Activated CD4-positive, CD25-positive, alpha-beta regulatory T cell (primary cell): ENCODE measurements around the gene CSNK2A1.
A peak's percentile ranks its signal among the peaks of the same experiment; 100 is the strongest.

Experiments
- DNase-seq, 4 experiments: peaks; one replicate each; lab custom pipeline; 2025; lab: John Stamatoyannopoulos, UW

Gene CSNK2A1

DNA sequence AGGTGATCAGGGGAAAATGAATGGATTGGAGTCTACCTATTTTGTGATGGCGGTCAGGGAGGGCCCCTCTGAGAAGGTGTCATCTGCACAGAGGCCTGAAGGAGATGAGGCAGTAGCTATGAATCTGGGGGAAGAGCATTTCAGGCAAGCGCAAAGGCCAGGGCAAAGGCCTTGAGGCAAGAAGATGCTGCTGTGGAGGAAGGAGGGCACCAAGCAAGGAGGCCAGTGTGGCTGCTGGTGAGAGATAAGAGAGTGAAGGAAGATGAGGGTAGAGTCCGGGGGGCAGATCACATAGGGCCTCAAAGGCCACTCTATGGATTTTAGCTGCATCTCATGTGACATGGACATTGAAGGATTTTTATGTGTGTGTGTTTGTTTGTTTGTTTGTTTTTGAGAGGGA lies 20.6 kb upstream of the CSNK2A1 start:
- no peak for DNase-seq

DNA sequence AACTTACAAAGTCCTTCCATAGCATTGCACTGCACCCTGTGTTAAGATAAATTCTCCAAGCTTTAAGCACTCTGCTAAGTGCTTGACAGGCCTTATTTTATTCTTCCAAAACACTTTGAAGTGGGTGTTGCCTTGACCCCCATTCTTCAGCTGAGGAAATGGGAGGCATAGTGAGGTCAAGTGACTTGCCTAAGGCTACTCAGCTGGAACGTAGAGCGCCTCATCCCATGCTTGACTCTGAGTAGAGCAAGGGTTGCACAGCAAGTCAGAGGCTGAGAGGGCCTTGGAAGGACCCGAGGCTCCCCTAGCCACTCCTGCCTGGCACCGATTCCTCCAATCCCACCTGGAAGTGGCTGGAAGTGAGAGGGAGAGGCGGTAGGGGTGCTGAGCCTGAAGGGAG lies 19.6 kb upstream of the CSNK2A1 start:
- no peak for DNase-seq

DNA sequence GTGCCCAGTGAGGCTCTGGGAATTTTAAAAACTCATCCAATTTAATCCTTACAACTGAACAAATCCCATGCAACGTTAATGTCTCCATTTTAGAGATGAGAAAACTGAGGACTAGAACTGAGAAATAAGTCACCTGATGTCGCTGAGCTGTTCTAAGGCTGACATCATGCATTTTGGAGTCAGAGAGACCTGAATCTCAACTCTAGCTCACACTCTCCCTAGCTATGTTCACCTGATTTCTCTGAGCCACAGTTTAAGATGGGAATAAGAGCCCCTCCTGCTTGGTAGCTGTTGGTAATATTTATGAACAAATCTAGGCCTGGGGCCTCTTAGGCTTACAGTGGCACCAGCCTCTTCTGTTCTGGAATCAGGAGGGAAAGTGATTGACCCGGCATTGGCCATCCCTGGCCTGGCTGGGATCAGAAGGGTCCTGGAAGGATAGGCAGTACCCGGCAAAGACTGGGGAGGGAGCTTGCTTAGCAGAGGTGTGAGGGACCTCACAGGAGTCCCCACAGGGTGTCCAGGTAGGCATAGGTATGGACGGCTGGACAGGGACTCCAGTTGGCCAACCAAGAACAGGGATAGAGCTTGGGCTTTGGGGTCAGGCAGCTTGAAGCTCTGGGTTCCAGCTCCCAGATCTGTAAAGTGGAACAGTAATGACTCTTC lies 18.8 kb upstream of the CSNK2A1 start:
- DNase-seq: no peak

DNA sequence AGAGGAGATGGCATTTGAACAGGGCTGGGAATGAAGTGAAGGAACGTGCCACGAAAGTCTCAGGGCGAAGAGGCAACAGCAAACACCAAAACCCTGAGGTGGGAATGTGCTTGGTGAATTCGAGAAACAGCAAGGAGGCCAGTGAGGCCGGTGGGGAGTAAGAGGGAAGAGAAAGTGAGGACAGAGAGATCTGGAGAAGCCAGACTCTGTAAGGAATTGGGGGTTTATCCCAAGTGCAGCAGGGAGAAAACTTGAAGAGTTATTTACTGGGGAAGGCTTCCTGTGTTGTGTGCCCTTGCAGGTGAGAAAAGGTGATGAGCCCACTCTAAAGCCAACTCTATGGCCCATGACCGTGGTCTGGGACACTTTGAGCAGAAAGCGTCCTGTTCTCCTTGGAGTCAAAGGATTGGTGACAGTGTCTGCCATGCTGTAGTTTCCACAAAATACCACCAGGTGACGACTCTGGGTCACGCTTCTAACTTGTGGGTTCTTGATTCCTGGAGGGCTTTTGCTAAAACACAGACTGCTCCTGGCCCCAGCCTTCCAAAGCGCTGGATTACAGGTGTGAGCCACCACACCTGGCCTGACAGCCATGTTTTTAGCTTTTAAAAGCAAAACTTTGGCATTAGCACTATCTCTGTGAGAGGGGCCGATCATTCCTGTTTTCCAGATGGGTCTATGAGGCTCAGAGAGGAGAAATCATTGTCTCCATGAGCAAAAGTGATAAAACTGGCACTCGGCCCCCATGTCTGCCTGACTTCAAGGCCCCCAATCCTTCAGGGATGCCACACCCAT lies 18.0 kb upstream of the CSNK2A1 start:
- peak in 3 of 4 experiments; percentile 5 to 12 (median 5) for DNase-seq

DNA sequence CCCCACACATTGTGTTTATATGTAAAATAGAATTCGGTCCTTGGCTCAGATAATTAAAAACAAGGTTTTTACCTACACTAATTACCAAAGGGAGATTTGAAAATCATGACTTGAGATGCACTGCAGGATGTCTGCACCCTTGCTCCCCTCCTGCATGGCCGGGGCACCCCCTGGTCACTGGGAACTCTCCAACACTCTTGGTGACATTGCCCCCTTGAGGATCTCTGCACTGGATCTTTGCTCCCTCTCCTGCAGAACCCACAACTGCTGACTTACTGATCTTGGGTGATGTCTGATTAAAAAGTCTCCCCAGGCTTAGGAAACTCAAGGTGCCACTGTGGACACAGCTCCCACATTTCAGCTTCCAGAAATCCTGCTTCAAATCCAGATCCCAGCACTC lies 17.1 kb upstream of the CSNK2A1 start:
- no peak for DNase-seq

DNA sequence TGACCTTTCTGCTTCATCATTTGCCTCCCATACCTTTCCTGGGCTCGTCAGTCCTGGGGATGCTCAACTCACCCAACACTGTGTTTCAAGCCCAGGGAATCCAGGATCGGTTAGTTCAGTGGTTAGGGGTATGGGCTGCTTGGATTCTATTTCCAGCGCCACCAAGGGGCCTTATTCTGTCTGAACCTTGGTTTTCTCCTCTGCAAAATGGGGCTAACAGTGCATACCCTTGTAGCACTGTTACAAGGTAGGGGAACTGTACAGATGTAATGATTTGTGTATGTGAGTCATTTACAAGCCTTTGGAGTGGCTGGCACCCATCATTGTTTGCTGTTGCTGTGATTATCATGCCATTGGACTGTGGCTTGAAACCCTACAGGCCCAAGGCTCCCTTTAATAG lies 14.5 kb upstream of the CSNK2A1 start:
- DNase-seq: no peak

DNA sequence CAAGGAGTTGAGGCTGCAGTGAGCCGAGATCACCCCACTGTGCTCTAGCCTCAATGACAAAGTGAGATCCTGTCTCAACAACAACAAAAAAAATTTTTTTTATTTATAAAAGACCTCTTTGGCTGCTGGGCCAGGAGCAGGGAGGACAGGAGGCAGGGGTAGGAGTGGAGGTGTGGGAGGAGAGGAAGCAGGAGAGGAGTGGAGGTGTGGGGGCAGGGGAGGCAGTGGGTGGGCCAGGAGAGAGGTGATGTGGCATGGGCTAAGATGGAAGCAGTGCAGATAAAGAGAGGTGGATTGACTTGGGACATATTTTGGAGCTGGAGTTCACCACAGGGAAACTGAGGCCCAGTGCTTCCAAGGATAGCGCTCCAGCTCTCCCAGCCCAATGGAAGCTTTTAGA lies 13.4 kb upstream of the CSNK2A1 start:
- DNase-seq: no peak

DNA sequence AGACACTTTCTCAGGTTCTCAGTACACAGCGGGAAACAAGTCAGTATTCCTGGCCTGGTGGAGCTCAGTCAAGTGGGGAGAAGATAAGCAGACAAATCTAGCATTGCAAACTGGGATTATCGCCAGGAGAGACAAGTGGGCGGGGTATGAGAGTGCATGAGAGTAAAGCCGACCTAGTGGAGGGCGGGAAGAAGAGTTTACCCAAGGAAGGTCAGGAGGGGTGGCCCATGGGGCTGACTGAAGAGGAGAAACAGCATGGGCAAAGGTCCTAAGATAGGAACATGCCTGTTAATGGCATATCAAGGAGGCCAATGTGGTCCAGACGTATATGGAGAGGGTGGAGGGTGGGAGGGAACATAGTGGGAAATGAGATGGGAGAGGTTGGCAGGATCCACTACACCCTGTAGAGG lies 12.4 kb upstream of the CSNK2A1 start:
- DNase-seq: no peak

DNA sequence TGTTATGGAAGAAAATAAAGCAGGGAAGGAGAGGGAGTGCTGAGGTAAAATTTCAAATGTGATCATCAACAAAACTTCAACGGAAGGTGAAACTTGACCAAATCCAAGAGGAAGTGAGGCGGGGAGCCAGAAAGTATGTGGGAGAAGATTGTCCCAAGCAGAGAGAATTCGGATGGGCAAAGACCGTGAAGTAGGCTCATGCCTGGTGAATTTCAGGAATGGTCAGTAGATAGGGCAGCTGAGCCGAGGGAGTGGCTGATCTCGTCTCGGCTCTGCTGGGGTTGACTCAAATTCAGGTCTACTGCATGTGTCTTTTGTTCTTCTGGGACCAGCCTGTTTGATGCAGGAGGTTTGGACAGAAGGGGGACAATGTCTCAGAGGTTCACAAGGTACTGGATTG lies 7.0 kb upstream of the CSNK2A1 start:
- DNase-seq: no peak

DNA sequence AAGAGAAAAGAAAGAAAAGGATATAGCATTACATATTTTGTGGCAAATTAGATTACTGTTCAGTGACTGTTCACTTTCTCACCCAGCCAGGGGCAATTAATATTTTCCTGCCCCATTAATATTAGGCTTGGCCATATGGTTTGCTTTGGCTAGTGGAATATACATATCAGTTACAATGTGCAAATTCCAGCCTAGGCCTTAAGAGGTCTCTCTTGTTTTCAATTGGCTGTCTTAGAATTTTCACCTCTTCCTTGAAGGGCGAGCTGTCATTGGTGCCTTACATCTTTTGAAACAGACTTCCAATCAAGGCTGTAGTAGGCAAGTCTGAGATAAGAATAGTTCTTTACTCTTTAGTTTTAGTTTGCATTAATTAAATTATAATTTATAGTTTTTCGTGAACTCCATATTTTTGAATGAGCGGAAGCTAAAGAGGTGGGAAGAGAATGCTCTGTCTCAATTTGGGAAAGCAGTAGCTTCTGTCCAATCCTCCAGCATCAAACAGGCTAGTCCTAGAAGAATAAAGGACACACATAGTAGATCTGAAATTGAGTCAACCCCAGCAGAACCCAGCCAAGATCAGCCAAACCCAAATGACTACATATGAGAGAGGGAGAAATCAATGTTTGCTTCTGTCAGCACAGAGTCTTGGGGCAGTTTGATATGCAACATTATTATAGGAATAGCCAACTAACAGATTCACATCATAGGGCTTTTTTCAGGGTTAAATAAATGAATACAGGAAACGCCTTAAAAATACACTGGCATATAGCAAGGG lies 6.3 kb upstream of the CSNK2A1 start:
- no peak for DNase-seq

DNA sequence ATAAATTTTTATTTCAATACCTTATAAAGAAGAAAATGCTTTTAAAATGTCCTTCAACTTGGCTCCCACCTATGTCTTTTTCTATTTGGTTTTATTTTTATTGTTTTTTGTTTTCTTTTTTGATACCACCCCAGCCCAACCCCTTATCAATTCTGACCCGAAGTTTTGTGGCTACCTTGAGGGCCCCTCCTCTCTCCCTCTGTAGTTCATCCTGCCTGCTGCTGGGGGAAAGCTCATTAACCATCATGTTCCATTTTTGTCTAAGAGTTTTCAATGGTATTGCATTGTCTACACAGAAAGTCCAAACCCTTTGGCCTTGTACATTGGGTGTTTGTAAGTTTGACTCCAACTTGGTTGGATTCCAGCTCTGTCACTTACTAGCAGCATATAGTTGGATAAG lies 5.3 kb upstream of the CSNK2A1 start:
- DNase-seq: no peak

DNA sequence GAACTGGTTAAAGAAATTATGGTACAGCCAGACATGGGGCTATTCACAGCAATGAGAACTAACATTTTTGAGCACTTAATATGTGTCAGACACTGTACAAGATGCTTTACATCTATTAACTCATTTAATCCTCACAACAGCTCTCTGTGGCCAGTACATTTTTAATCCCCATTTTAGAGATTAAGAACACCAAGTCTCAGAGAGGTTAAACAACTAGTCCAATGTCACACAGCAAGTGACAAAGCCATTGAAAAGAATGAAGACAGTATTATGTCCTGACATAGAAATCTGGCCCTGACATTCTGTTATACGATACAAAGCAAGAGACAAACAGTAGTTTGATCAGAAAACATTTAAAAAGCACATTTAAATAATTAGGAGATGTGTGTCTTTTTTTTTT lies 3.8 kb upstream of the CSNK2A1 start:
- no peak for DNase-seq

DNA sequence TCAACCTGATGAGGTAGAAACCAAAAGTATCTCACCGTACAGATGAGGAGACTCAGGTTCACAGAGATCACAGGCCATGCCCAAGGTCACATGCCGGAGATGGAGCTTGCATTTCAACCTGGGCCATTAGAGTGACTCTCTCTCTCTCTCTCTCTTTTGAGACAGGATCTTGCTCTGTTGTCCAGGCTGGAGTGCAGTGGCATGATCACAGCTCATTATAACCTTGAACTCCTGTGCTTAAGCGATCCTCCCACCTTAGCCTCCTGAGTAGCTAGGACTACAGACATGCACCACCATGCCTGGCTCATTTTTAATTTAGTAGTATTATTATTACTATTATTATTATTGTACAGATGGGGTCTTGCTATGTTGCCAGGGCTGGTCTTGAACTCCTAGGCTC lies 2.8 kb upstream of the CSNK2A1 start:
- DNase-seq: no peak

DNA sequence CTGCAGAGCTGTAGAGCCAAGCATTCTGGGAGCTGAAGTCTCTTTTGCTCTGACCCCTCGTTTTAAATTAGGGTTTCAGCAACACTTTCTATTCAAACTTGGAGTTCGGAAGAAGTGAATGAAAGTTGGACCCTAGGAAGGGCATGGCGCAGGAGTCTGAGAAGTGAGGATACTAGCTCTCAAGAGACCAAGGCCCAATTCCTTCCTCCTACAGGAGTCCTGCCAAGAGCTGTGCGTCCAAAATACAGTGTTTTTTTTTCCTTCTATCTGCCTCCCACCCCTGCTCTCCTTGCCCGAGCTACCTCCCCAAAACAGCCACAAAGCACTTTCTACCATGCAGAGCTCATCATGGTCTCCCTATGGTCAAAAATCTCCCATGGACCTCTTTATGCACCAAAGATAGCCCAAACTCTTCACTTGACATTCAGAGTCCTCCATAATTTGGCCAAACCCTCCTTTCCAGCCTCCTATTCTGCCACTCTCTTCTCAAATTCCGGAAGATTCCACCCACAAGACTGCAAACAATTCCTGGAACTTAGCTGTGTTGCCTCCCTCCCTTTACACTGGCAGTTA lies 649 bp upstream of the CSNK2A1 start:
- no peak for DNase-seq

DNA sequence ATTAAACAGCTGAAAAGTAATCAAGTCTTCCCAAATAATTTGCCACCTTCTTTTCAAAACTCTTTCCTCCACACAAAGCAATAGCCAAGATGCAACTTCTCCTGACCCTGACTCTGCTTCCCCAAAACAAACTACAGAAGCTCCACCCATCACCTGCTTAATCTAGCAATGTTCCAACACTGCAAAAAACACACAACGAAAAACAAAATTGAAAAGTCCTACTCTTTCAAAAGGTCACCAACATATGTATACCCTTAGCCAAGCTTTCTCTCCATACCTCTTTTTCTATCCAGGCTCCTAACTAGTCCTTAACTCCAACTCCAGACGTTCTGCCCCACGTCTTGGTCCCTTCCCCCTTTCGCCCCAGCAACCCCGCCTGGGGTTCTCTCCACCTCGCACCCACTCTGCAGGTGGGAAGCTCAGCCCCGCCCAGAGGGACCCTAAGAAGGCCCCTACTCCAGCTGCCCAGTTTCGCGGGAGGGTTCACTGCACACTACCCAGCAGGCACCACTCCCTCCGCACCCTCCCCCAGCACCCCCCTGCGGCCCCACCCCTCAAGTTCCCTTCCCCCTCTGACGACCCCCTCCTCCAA lies 717 bp downstream of the CSNK2A1 start:
- no peak for DNase-seq

DNA sequence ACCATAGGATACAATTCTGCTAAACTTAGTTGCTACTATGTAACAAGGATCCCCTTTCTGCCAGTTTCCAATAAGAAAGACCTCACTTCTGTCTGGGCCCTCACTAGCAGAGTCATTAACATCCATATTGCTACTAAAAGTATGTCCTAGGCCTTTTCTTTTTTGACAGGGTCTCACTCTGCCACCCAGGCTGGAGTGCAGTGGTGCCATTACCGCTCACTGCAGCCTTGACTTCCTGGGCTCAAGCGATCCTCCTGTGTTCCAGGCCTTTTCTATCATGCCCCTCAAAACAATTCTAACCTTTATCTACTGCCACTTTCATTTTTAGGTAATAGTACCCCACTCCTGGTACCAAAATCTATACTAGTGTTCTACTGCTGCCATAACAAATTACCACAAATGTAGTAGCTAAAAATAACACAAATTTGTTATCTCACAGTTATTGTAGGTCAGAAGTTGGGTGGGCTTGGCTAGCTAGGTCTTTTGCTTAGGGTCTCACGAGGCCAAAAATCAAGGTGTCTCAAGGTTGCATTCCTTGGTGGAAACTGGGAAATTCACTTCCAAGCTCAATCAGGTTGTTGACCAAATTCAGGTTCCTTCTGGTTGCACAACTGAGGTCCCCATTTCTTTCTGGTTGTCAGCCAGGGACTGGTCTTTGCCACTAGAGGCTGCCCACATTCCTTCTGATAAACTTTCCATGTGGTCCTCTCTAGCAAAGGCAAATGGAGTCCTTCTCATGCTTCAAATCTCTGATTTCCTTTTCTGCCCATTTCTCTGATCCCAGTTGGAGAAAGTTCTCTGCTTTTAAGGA lies 3.0 kb downstream of the CSNK2A1 start:
- no peak for DNase-seq

DNA sequence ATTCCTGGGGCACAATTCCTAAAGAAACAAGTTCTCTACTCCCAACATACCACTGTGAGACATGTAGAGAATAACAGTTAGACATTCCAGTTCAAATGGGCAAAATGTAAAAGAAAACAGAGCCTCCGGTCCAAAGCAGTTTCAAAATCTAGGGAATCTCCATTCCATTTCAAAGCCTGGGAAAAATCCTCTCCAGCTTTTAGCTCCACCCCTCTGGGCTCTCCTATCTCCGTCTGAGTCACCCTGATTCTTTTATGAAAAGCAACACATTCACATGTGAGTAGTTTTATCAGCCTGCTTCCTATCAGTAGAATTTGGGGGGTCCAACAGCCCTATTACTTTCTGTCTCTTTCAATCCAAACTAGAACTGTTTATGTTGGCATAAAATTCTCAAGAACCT lies 3.7 kb downstream of the CSNK2A1 start:
- no peak for DNase-seq

DNA sequence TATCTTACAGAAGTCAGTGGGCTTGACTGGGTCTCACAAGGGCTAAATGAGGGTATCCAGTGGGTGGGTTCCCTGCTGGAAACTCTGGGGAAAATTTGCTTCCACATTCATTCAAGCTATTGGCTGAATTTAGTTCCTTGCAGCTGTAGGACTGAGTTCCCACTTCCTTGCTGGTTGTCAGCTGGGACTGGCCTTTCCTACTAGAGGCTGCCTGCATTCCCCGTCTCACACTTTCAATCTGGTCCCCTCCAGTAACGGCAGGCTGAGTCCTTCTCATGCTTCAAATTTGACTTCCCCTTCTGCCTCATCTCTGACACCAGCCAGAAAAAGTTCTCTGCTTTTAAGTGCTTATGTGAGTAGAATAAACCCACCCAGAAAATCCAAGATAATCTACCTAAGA lies 4.4 kb downstream of the CSNK2A1 start:
- DNase-seq: no peak

DNA sequence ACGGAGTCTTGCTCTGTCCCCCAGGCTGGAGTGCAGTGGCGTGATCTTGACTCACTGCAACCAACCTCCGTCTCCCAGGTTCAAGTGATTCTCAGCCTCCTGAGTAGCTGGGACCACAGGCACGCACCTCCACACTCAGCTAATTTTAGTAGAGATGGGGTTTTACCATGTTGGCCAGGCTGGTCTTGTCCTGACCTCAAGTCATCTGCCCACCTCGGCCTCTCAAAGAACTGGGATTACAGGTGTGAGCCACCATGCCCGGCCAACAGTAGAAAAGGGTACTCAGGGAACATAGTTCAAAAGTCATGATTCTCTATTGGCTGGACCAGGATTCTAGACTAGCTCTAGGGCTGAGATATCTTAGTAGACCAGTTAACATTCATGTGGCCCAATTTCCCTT lies 5.6 kb downstream of the CSNK2A1 start:
- DNase-seq: no peak

DNA sequence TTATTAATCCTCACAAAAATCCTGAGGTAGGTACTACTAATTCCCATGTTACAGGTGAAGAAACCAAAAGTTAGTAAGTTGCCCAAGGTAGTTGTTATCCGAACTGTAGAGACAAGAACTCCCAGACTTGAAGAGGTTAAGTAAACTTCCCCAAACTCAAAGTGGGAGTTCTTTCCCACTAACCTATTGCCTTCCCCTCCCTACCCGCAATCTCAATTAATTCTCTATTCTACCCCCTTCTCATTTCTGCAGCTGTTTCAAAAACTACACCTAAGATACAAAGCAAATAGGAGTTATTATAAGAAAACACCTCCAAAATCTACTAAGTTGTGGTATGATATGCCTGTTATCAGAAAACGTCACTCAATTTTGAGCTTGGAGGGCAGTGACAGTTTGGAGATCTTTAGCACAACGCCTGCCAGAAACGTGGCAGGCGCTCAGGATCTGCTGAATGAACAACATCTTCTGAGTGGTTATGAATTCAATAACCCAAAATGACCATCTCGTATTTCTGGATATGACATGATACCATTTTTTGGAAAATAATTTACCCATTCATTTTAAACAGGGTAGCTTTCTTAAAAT lies 7.1 kb downstream of the CSNK2A1 start:
- no peak for DNase-seq

DNA sequence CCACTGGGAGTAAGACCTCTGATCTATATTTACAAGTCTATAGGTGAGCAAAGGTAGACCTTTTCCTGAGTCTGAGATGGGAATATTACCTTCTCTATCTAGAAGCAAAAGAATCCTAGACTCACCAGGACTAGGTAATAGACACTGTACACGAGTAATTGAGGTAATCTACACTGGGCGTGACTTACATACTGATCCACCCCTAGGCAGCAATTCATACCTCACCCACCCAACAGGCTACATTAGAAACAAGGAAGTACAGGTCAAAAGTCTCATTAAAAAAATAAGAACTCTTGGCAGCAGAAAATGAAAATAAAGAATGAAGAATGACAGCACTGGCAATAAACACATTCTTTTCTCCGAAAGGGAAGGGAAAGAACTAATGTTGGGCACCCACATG lies 7.6 kb downstream of the CSNK2A1 start:
- DNase-seq: no peak
